ENCODE measurements around the gene ELFN1. TPM values are rescaled to one million over a fixed set of nuclear protein-coding genes. Genes with fewer than 3 reads are reported as not detected.
A peak's percentile ranks its signal among the peaks of the same experiment; 100 is the strongest.

ELFN1 gene
- total and polyA plus RNA-seq, 9 of the 15 experiments (the other 6 are each of a cell fraction or from before 2014, with no cell fraction given) = 0.04 to 0.64 (median 0.18) TPM; not detected in 2

DNA sequence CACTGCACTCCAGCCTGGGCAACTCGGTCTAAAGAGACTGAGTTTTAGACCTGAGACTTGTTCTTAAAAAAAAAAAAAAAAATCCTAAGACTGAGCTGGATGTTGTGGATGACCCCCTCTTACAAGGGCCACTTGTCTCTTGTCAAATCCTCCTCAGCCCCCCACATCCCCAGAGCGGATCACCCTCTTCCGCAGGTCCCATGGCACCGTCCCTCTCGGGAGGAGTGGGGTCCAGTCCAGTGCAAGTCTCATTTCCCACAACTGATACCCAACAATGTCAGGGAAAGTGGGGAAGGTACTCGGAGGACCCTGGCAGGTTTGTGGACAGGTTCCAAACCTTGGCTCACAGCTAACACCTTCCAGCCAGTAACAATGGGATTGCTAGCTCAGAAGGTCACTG, 100.3 kb downstream of the ELFN1 start:
- DNase-seq (ENCODE audit: extremely low read depth in 1 of 4, low spot score in 3 of 4) = no peak
- no peak overlapping the region for H3K27ac ChIP-seq (ENCODE audit: extremely low read depth, low read depth, low read length)
- H3K4me3 ChIP-seq = no peak overlapping the region
- H4K20me1 ChIP-seq (replicated peaks; ENCODE audit: control insufficient read depth, insufficient read depth, low read length) = no peaks in the 10 kb centered on the region
- no TSS peak for BruUV-seq (replicated peaks)
- H3K79me2 ChIP-seq (ENCODE audit: control insufficient read depth, insufficient read depth, low read length) = no peaks in the 10 kb centered on the region
- no peak overlapping the region for H2AFZ ChIP-seq (ENCODE audit: low read depth, low read length)
- H3K4me1 ChIP-seq (replicated peaks in 1 of 2; ENCODE audit: control insufficient read depth in 2 of 2, insufficient read depth in 2 of 2, low read length in 2 of 2) = no peaks in the 10 kb centered on the region
- H3K27me3 ChIP-seq (ENCODE audit: control insufficient read depth in 2 of 2, insufficient read depth in 2 of 2, low read length in 2 of 2) = peaks cover 11 to 43% of the 10 kb centered on the region in 2 experiments
- CTCF ChIA-PET (ENCODE audit: low intra/inter-chr PET ratio) = no interaction called here
- POLR2A ChIA-PET = interaction anchor here (0.7 kb wide), 1 partner anchor 63 kb away, joined by 3 read pairs; no protein-coding TSS in a partner anchor
- H3K9me3 ChIP-seq (replicated peaks; ENCODE audit: control insufficient read depth, insufficient read depth, low read depth, low read length) = no peaks in the 10 kb centered on the region; the same call in 1 of the 2 replicates
- 10% methylated on average over 6 of the region's 6 CpGs for whole genome bisulfite sequencing (ENCODE audit: insufficient coverage, low coverage, missing lambda C conversion rate)
- no peaks in the 10 kb centered on the region for H3K9me1 ChIP-seq (ENCODE audit: control insufficient read depth, insufficient read depth, low read length)
- TF ChIP-seq, protein P1, sequence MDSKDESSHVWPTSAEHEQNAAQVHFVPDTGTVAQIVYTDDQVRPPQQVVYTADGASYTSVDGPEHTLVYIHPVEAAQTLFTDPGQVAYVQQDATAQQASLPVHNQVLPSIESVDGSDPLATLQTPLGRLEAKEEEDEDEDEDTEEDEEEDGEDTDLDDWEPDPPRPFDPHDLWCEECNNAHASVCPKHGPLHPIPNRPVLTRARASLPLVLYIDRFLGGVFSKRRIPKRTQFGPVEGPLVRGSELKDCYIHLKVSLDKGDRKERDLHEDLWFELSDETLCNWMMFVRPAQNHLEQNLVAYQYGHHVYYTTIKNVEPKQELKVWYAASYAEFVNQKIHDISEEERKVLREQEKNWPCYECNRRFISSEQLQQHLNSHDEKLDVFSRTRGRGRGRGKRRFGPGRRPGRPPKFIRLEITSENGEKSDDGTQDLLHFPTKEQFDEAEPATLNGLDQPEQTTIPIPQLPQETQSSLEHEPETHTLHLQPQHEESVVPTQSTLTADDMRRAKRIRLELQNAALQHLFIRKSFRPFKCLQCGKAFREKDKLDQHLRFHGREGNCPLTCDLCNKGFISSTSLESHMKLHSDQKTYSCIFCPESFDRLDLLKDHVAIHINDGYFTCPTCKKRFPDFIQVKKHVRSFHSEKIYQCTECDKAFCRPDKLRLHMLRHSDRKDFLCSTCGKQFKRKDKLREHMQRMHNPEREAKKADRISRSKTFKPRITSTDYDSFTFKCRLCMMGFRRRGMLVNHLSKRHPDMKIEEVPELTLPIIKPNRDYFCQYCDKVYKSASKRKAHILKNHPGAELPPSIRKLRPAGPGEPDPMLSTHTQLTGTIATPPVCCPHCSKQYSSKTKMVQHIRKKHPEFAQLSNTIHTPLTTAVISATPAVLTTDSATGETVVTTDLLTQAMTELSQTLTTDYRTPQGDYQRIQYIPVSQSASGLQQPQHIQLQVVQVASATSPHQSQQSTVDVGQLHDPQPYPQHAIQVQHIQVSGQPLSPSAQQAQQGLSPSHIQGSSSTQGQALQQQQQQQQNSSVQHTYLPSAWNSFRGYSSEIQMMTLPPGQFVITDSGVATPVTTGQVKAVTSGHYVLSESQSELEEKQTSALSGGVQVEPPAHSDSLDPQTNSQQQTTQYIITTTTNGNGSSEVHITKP (IDR thresholded peaks at IDR 0.05; ENCODE audit: partially characterized antibody) = peak; percentile 69
- no peak for TF ChIP-seq GATA2 (CRISPR knock-in tag; IDR thresholded peaks at IDR 0.05)
- no peak for TF ChIP-seq TEAD2 (tag; IDR thresholded peaks at IDR 0.05)
- H3K36me3 ChIP-seq (ENCODE audit: control insufficient read depth, insufficient read depth, low read length) = no peaks in the 10 kb centered on the region
- intact Hi-C loops (cut with micrococcal nuclease) = no loop called here
- no peak for FAIRE-seq
- H3K4me2 ChIP-seq (ENCODE audit: insufficient read depth, low read length) = no peak overlapping the region
- no peak overlapping the region for H3K9ac ChIP-seq (ENCODE audit: insufficient read depth in 1 of 2, low read depth in 2 of 2, low read length in 2 of 2)
- in situ Hi-C loops (cut with MboI) = no loop called here
- no peak for ATAC-seq
